Measurements from ENCODE around the gene PIM1. TPM values are rescaled to one million over a fixed set of nuclear protein-coding genes. Genes with fewer than 3 reads are reported as not detected.
A peak's percentile ranks its signal among the peaks of the same experiment; 100 is the strongest.

Gene PIM1
- total RNA-seq, 4 donors from 2014 or later = 5.0 to 23.0 (median 13.0) TPM

DNA sequence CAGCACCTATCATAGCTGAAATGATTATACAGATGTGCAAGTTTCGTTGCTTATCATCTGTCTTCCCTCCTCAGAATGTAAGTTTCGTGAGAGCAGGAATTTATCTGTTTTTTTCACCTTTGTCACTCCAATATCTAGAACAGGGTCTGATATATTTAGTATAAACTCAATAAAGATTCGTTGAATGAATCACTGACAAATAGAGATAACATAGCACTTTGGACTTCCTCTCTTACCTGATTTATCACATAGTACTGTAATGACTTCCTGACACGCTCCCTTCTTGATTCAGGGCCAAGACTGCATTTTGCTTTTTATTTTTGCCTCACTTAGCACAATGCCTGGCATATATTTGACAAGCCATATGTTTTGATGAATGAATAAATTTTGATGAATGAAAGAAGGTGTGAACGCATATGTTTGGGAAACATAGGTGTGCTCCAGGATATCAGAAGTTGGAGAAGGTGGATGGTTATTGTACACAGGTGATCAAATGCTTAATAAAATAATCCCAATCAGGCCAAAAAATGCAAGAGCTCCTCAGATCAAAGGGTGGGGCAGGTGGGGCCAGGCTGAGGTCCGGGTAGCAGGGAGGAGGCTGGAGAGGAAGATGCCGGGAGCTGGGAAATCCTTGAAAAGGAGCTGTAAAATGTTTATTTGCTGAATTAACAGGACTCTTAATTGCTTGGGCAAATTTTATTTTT lies 33.0 kb downstream of the PIM1 start:
- ATAC-seq (no peak), DNase-seq (no peak)
- intact Hi-C loops (cut with DNase I; ENCODE audit: low total_unique reads) (no loop called here), in situ Hi-C loops (cut with MboI; ENCODE audit: low sequenced_read_pairs in 4 of 4) (loop anchor here in 2 of 4 donors (10.0 to 25.0 kb wide), 2 partner anchors 178 to 316 kb away; partner anchors contain the start of gene C6orf89 (in 2 of the 2))
- Histone ChIP-seq H3K36me3 (no peaks in the 10 kb centered on the region), H3K4me1 (no peaks in the 10 kb centered on the region), H3K27ac (no peak overlapping the region), H3K4me3 (no peak overlapping the region), H3K27me3 (no peaks in the 10 kb centered on the region), H3K9me3 (no peaks in the 10 kb centered on the region)
- TF ChIP-seq POLR2A (IDR thresholded peaks at IDR 0.05) = no peak
- TF ChIP-seq, protein P1, sequence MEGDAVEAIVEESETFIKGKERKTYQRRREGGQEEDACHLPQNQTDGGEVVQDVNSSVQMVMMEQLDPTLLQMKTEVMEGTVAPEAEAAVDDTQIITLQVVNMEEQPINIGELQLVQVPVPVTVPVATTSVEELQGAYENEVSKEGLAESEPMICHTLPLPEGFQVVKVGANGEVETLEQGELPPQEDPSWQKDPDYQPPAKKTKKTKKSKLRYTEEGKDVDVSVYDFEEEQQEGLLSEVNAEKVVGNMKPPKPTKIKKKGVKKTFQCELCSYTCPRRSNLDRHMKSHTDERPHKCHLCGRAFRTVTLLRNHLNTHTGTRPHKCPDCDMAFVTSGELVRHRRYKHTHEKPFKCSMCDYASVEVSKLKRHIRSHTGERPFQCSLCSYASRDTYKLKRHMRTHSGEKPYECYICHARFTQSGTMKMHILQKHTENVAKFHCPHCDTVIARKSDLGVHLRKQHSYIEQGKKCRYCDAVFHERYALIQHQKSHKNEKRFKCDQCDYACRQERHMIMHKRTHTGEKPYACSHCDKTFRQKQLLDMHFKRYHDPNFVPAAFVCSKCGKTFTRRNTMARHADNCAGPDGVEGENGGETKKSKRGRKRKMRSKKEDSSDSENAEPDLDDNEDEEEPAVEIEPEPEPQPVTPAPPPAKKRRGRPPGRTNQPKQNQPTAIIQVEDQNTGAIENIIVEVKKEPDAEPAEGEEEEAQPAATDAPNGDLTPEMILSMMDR (IDR thresholded peaks at IDR 0.05 in 4 of 5, conservative IDR thresholded peaks at IDR 0.05 in 1 of 5) = no peak

GRCh38 chr6:37204014-37204751 lies 34.2 kb downstream of the PIM1 start:
- intact Hi-C loops (cut with DNase I; ENCODE audit: low total_unique reads) = no loop called here
- peak; percentile 15 to 52 for DNase-seq

GRCh38 chr6:37205175-37205996 lies 35.4 kb downstream of the PIM1 start:
- H3K4me3 ChIP-seq = no peak overlapping the region
- no peak for TF ChIP-seq POLR2A (IDR thresholded peaks at IDR 0.05)
- TF ChIP-seq, protein P1 (IDR thresholded peaks at IDR 0.05 in 4 of 5, conservative IDR thresholded peaks at IDR 0.05 in 1 of 5) = no peak
- H3K27me3 ChIP-seq = no peaks in the 10 kb centered on the region
- H3K9me3 ChIP-seq = no peaks in the 10 kb centered on the region
- in situ Hi-C loops (cut with MboI; ENCODE audit: low sequenced_read_pairs in 4 of 4) = loop anchor here in 2 of 4 donors (10.0 to 25.0 kb wide), 2 partner anchors 181 to 318 kb away; partner anchors contain the start of gene C6orf89 (in 2 of the 2)
- intact Hi-C loops (cut with DNase I; ENCODE audit: low total_unique reads) = no loop called here
- no peak overlapping the region for H3K27ac ChIP-seq
- H3K36me3 ChIP-seq = no peaks in the 10 kb centered on the region
- DNase-seq = no peak
- H3K4me1 ChIP-seq = peaks cover 0 to 5% of the 10 kb centered on the region in 2 donors
- no peak for ATAC-seq

More at GRCh38 chr6:37204014-37204751, 34.2 kb downstream of the PIM1 start:
- in situ Hi-C loops (cut with MboI; ENCODE audit: low sequenced_read_pairs in 4 of 4) = loop anchor here in 2 of 4 donors (10.0 to 25.0 kb wide), 2 partner anchors 179 to 317 kb away; partner anchors contain the start of gene C6orf89 (in 2 of the 2)
- Histone ChIP-seq H3K4me3 (no peak overlapping the region), H3K27ac (no peak overlapping the region), H3K9me3 (no peaks in the 10 kb centered on the region), H3K36me3 (no peaks in the 10 kb centered on the region), H3K4me1 (no peaks in the 10 kb centered on the region), H3K27me3 (no peaks in the 10 kb centered on the region)
- no peak for TF ChIP-seq POLR2A (IDR thresholded peaks at IDR 0.05)
- TF ChIP-seq, protein P1 (IDR thresholded peaks at IDR 0.05 in 4 of 5, conservative IDR thresholded peaks at IDR 0.05 in 1 of 5) = no peak
- ATAC-seq = peak; percentile 39 to 61

- in situ Hi-C loops (cut with MboI; ENCODE audit: low sequenced_read_pairs in 4 of 4) = loop anchor here in 2 of 4 donors (10.0 to 25.0 kb wide), 2 partner anchors 181 to 319 kb away; partner anchors contain the start of gene C6orf89 (in 2 of the 2)
Observed at GRCh38 chr6:37205997-37206340, 36.0 kb downstream of the PIM1 start.

More at GRCh38 chr6:37205997-37206340, 36.0 kb downstream of the PIM1 start:
- H3K9me3 ChIP-seq = no peaks in the 10 kb centered on the region
- intact Hi-C loops (cut with DNase I; ENCODE audit: low total_unique reads) = no loop called here
- H3K36me3 ChIP-seq = no peaks in the 10 kb centered on the region
- no peak for DNase-seq
- H3K27ac ChIP-seq = no peak overlapping the region
- ATAC-seq = no peak
- peaks cover 0 to 7% of the 10 kb centered on the region in 2 donors for H3K4me1 ChIP-seq
- TF ChIP-seq, protein P1 (IDR thresholded peaks at IDR 0.05 in 4 of 5, conservative IDR thresholded peaks at IDR 0.05 in 1 of 5) = no peak
- no peak for TF ChIP-seq POLR2A (IDR thresholded peaks at IDR 0.05)
- H3K4me3 ChIP-seq = no peak overlapping the region
- H3K27me3 ChIP-seq = no peaks in the 10 kb centered on the region

Measured in gastrocnemius medialis (tissue), 4 donors.